Measurements from ENCODE around the gene SEC22C. TPM values are rescaled to one million over a fixed set of nuclear protein-coding genes. Genes with fewer than 3 reads are reported as not detected.

Gene SEC22C
- total RNA-seq, 1 donor from 2014 or later = 48.6 TPM

DNA sequence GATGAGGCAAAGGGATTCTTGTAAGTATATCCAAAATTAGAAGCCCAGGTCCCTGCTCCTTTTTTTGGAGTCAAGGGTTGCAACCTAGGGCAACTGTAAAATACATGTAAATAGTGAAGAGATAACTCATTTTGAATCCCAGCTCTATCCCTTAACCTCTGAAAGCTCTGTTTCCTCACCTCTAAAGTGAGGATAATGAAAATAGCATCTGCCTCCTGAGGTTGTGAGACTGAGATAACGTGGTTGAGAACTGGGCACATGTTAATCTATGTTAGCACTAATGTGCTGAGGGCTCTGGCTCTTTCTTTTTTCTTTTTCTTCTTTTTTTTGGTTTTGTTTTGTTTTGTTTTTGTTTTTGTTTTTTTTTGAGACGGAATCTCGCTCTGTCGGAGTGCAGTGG is 13.9 kb upstream of the SEC22C start:
- Mint-ChIP-seq H3K36me3 (peaks cover 12% of the 10 kb centered on the region), H3K27ac (no peak overlapping the region), H3K4me1 (peaks cover 9% of the 10 kb centered on the region), H3K4me3 (no peak overlapping the region), H3K9me3 (peaks cover 3% of the 10 kb centered on the region), H3K27me3 (ENCODE audit: insufficient read depth, low read depth) (peaks cover 7% of the 10 kb centered on the region)
- no peak overlapping the region for H3K9ac ChIP-seq
- H3K36me3 ChIP-seq = peaks cover 6% of the 10 kb centered on the region
- no peaks in the 10 kb centered on the region for H3K27me3 ChIP-seq
- H3K4me2 ChIP-seq = no peak overlapping the region
- H3K9me3 ChIP-seq (ENCODE audit: low read depth) = no peaks in the 10 kb centered on the region
- peaks cover 12% of the 10 kb centered on the region for H3K4me1 ChIP-seq
- no peak overlapping the region for H2AFZ ChIP-seq (replicated peaks)
- peaks cover 15% of the 10 kb centered on the region for H4K20me1 ChIP-seq (ENCODE audit: low read depth)
- peaks cover 44% of the 10 kb centered on the region for H3F3A ChIP-seq (ENCODE audit: low read depth)
- TF ChIP-seq EZH2 (IDR thresholded peaks at IDR 0.05) = no peak
- TF ChIP-seq EZH2phosphoT487 (IDR thresholded peaks at IDR 0.05) = no peak
- TF ChIP-seq, protein P1, sequence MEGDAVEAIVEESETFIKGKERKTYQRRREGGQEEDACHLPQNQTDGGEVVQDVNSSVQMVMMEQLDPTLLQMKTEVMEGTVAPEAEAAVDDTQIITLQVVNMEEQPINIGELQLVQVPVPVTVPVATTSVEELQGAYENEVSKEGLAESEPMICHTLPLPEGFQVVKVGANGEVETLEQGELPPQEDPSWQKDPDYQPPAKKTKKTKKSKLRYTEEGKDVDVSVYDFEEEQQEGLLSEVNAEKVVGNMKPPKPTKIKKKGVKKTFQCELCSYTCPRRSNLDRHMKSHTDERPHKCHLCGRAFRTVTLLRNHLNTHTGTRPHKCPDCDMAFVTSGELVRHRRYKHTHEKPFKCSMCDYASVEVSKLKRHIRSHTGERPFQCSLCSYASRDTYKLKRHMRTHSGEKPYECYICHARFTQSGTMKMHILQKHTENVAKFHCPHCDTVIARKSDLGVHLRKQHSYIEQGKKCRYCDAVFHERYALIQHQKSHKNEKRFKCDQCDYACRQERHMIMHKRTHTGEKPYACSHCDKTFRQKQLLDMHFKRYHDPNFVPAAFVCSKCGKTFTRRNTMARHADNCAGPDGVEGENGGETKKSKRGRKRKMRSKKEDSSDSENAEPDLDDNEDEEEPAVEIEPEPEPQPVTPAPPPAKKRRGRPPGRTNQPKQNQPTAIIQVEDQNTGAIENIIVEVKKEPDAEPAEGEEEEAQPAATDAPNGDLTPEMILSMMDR (IDR thresholded peaks at IDR 0.05) = no peak
- H3K79me2 ChIP-seq (ENCODE audit: low read depth) = peaks cover 30% of the 10 kb centered on the region
- DNase-seq (ENCODE audit: low spot score) = no peak
- no peak overlapping the region for H3K4me3 ChIP-seq
- H3K27ac ChIP-seq = no peak overlapping the region

DNA sequence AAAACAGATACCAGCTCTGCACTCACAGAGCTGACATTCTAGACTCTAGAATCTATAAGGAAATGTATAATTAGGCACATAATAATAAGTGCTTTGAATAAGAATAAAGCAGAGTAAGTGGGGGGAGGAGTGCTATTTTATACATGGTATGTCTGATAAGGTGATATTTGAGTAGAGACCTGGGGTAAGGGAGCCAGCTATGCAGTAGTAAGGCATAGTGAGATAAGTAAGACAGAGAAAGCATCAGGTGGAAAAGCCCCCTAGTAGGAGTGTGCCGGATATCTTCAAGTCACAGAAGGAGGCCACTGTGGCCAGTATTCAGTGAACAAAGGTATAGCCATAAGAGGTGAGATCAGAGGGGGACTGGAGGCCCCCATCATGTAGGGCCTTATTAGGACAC is 11.9 kb upstream of the SEC22C start:
- no peak for DNase-seq (ENCODE audit: low spot score)
- H3K4me3 Mint-ChIP-seq = no peak overlapping the region
- Histone ChIP-seq H2AFZ (replicated peaks) (no peak overlapping the region), H3K79me2 (ENCODE audit: low read depth) (peaks cover 30% of the 10 kb centered on the region), H3K9ac (no peak overlapping the region), H3F3A (ENCODE audit: low read depth) (peaks cover 47% of the 10 kb centered on the region), H3K27ac (no peak overlapping the region), H3K27me3 (no peaks in the 10 kb centered on the region), H3K4me3 (no peak overlapping the region), H3K4me2 (no peak overlapping the region), H3K36me3 (peaks cover 6% of the 10 kb centered on the region), H3K4me1 (peaks cover 12% of the 10 kb centered on the region), H4K20me1 (ENCODE audit: low read depth) (peaks cover 15% of the 10 kb centered on the region), H3K9me3 (ENCODE audit: low read depth) (no peaks in the 10 kb centered on the region)
- peaks cover 3% of the 10 kb centered on the region for H3K9me3 Mint-ChIP-seq
- H3K27me3 Mint-ChIP-seq (ENCODE audit: insufficient read depth, low read depth) = peaks cover 6% of the 10 kb centered on the region
- peaks cover 17% of the 10 kb centered on the region for H3K4me1 Mint-ChIP-seq
- TF ChIP-seq, protein P1 (IDR thresholded peaks at IDR 0.05) = no peak
- no peak for TF ChIP-seq EZH2 (IDR thresholded peaks at IDR 0.05)
- TF ChIP-seq EZH2phosphoT487 (IDR thresholded peaks at IDR 0.05) = no peak
- no peak overlapping the region for H3K27ac Mint-ChIP-seq
- H3K36me3 Mint-ChIP-seq = peaks cover 12% of the 10 kb centered on the region

DNA sequence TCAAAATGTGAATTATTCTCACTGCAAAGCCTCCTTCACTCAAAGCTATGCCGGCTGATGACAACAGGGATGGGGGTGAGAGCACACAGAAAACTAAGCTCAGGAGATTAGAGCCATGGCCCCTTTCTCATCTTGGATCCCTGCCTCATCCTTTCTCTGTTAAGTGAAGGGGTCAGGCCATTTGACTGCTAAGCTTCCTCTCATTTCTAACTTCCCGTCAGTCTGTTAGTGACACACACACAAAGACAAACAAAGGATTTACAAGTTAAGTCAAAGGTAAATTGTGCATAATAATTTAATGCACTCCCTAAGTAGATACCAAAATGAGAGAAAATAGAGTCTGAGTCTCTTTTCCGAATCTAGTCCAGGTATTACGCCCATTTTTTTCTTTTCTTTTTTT is 10.0 kb upstream of the SEC22C start:
- H2AFZ ChIP-seq (replicated peaks) = no peak overlapping the region
- peak overlapping the region; percentile 63 for H3K4me3 ChIP-seq
- peaks cover 12% of the 10 kb centered on the region for H3K4me1 ChIP-seq
- DNase-seq (ENCODE audit: low spot score) = peak; percentile 71
- H3K27me3 Mint-ChIP-seq (ENCODE audit: insufficient read depth, low read depth) = peaks cover 6% of the 10 kb centered on the region
- peak overlapping the region; percentile 84 for H3K4me2 ChIP-seq
- peak overlapping the region; percentile 75 for H3K27ac ChIP-seq
- H4K20me1 ChIP-seq (ENCODE audit: low read depth) = peaks cover 15% of the 10 kb centered on the region
- TF ChIP-seq, protein P1 (IDR thresholded peaks at IDR 0.05) = no peak
- no peak for TF ChIP-seq EZH2phosphoT487 (IDR thresholded peaks at IDR 0.05)
- no peak for TF ChIP-seq EZH2 (IDR thresholded peaks at IDR 0.05)
- H3K4me3 Mint-ChIP-seq = peak overlapping the region; percentile 99
- peaks cover 47% of the 10 kb centered on the region for H3F3A ChIP-seq (ENCODE audit: low read depth)
- no peaks in the 10 kb centered on the region for H3K27me3 ChIP-seq
- peaks cover 6% of the 10 kb centered on the region for H3K36me3 ChIP-seq
- peaks cover 30% of the 10 kb centered on the region for H3K79me2 ChIP-seq (ENCODE audit: low read depth)
- peak overlapping the region; percentile 63 for H3K9ac ChIP-seq
- no peak overlapping the region for H3K27ac Mint-ChIP-seq
- no peaks in the 10 kb centered on the region for H3K9me3 Mint-ChIP-seq
- no peaks in the 10 kb centered on the region for H3K9me3 ChIP-seq (ENCODE audit: low read depth)
- peaks cover 10% of the 10 kb centered on the region for H3K36me3 Mint-ChIP-seq
- peaks cover 17% of the 10 kb centered on the region for H3K4me1 Mint-ChIP-seq

Measured in neural progenitor cell (in vitro differentiated cells).